TTC549 (cell line): ENCODE data around the gene TNFSF8.

Experiments used
- FAIRE-seq: peaks from 2 replicates; lab custom pipeline; 2012; peaks lifted over from hg19 to GRCh38; lab: Jason Lieb, UNC

TNFSF8 gene, protein sequence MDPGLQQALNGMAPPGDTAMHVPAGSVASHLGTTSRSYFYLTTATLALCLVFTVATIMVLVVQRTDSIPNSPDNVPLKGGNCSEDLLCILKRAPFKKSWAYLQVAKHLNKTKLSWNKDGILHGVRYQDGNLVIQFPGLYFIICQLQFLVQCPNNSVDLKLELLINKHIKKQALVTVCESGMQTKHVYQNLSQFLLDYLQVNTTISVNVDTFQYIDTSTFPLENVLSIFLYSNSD

DNA sequence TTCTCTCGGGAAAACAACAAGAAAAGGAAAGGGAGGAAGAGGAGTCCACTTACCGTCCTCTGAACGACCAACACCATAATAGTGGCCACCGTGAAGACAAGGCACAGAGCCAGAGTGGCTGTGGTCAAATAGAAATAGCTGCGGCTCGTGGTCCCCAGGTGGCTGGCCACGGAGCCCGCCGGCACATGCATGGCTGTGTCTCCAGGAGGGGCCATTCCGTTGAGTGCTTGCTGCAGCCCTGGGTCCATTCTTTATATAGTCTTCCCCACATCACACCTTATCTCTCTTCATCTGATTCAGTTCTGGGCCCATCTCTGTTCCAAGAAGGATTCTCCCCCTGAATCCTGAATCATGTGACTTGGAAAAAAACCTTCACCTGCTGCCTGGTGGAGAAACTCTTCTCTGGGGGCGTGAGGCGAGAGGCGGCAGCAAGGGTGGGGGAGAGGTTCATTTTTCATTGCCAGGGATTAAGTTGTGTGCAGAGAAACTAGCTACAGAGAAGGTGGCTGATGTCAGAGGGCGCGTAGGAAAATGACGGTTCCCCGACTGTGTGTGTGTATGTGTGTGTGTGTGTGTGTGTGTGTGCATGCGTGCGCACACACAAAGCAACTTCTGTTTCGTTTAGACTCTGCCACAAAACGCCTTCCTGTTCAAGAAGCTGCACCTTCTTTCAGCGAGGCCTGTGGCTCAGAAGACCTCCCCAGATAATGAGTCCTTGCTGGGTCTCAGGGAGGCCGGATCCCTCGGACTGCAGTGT is at the start of gene TNFSF8:
TNFSF8 (minus strand) TSS at position 536 of the 757 bp plus-strand sequence; CDS start at position 248, 288 bp downstream.
- no peak for FAIRE-seq

DNA sequence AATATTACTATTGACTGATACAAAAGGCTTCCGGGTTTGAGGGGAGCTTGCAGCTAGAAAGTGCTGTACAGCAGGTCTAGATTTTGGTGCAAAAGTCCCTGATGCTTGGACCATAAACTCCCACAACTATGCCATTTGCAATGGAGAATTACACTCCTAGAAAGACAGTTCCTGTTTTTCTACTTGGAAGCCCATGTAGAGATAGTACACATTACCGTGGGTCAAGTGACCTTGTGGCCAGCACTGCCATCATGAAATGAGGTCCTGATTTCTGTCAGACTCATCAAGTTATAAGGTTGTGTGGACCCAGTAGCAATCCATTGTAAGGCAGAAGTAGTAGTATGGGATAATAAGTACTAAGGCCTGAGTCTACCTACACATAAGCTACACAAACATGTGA is 42.8 kb upstream of the TNFSF8 start:
- no peak for FAIRE-seq

GRCh38 chr9:114972510-114973136 is 42.2 kb upstream of the TNFSF8 start:
- FAIRE-seq: no peak

DNA sequence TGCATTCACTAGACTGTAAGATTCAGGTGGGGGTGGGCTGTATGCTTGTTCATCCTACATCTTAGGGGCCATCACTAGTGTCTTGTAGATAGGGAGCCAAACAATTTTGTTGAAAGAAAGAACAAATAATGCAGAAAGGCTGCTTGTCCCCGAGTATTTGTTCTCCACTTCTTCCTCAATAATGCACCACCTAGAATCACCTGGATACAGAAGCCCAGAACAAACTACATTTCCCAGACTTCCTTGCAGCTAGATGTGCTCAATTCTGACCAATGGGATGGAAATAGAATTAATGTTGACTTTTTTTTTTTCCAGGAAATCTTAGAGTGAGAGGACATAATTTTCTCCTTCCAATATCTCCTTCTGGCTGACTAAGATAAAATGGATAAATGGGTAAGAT is 38.9 kb upstream of the TNFSF8 start:
- no peak for FAIRE-seq

GRCh38 chr9:114968671-114969070 is 38.3 kb upstream of the TNFSF8 start:
- no peak for FAIRE-seq

- no peak for FAIRE-seq
Measured at GRCh38 chr9:114965564-114965963, 35.2 kb upstream of the TNFSF8 start.

DNA sequence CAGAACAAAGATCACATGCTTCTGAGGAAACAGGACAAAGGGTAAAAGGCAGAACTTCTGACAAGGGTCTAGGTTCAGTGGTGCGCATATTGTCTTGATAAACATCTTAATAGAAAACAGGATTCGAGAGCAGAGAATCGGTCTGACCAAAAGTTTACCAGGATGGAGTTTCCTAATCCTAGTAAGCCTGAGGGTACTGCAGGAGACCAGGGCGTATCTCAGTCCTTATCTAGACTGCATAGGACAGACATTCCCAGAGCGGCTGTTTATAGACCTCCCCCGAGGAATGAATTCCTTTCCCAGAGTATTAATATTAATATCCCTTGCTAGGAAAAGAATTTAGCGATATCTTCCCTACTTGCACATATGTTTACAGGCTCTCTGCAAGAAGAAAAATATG is 32.4 kb upstream of the TNFSF8 start:
- FAIRE-seq: no peak

GRCh38 chr9:114960276-114960675 is 29.9 kb upstream of the TNFSF8 start:
- FAIRE-seq: no peak

GRCh38 chr9:114958844-114959235 is 28.4 kb upstream of the TNFSF8 start:
- no peak for FAIRE-seq

- FAIRE-seq: no peak
Measured at GRCh38 chr9:114958021-114958843, 27.8 kb upstream of the TNFSF8 start.

DNA sequence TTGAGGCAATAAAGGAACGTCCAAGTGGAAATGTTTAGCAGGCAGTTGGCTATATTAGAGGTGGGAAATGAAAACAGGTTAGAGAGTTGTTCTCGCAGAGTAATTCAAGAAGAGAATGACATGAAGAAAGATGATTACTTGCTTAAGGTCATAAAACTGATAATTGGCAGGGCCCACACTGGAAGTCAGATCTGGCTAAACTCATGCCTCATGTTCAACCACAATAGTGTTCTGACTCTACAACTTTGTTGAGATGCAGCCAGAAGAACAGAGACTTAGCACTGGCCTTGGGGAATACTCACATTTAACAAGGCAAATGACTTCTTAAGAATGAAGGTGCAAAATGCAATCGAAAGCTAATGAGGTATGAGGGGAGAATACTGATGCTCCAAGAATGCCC is 27.2 kb upstream of the TNFSF8 start:
- no peak for FAIRE-seq

- FAIRE-seq: no peak
Measured at GRCh38 chr9:114954956-114955582, 24.7 kb upstream of the TNFSF8 start.

DNA sequence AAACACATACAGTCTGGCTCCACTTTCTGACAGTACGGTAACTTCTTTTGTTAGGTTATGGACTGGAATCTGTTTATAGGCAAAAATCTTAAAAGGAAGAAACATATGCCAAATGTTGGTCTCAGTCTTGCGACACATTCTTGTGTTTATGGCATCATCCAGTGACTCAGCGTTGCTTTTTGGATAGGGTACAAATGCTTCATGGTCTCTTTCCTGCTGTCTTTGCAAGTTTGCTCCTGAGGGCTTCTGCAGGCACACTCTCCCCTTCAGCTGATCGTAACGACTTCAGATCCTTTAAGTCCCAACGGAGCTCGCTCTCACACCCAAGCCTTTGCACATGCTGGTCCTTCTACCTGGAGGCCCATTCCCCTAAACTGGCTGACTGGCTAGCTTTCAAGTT is 23.6 kb upstream of the TNFSF8 start:
- FAIRE-seq: no peak

DNA sequence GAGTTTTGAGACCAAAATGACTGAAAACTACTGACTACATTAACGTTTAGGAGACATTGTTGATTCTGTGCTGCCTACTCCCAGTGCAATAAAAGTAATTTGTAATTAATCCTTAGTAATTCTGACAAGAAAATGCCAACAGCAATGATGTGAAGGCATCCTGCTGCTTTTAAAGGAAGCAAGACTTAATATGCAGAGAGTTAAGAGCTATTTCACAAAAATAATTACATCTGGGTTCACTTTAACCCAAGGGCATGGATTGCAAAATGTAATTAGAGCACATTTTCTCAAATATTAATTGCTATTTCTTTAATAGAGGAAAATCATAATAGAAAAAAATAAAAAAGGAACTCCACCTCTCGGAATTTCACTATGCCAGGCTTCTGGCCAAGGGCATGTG is 22.7 kb upstream of the TNFSF8 start:
- no peak for FAIRE-seq

DNA sequence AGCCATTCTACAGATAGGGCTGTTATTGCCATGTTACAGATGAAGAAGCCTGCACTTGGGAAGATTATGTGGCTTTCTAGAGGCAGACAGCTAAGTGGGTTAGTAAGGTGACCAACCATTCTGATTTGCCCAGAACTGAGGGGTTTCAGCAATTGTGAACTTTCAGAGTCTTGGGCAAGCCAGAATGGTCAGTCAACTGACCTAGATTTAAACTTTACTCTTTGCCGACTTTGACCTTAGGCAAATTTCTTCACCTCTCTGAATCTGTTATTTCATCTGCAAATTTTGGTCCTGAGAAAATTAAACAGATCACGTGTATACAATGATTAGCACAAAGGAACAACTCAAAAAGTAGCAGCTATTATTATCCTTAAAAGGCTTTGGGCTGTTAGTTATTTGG is 20.4 kb upstream of the TNFSF8 start:
- FAIRE-seq: no peak

GRCh38 chr9:114947058-114947457 is 16.7 kb upstream of the TNFSF8 start:
- FAIRE-seq: no peak

GRCh38 chr9:114945616-114946412 is 15.4 kb upstream of the TNFSF8 start:
- no peak for FAIRE-seq

- no peak for FAIRE-seq
Measured at GRCh38 chr9:114941376-114941775, 11.0 kb upstream of the TNFSF8 start.

- no peak for FAIRE-seq
Measured at GRCh38 chr9:114938687-114939575, 8.5 kb upstream of the TNFSF8 start.

GRCh38 chr9:114937516-114937915 is 7.1 kb upstream of the TNFSF8 start:
- no peak for FAIRE-seq
